ENCODE results near the gene TCERG1L.
"Not testable (repeated sequence)": the region's sequence is repeated elsewhere in the genome, so short reads cannot be mapped to it uniquely, and the experiment has no call there.

Gene TCERG1L

DNA sequence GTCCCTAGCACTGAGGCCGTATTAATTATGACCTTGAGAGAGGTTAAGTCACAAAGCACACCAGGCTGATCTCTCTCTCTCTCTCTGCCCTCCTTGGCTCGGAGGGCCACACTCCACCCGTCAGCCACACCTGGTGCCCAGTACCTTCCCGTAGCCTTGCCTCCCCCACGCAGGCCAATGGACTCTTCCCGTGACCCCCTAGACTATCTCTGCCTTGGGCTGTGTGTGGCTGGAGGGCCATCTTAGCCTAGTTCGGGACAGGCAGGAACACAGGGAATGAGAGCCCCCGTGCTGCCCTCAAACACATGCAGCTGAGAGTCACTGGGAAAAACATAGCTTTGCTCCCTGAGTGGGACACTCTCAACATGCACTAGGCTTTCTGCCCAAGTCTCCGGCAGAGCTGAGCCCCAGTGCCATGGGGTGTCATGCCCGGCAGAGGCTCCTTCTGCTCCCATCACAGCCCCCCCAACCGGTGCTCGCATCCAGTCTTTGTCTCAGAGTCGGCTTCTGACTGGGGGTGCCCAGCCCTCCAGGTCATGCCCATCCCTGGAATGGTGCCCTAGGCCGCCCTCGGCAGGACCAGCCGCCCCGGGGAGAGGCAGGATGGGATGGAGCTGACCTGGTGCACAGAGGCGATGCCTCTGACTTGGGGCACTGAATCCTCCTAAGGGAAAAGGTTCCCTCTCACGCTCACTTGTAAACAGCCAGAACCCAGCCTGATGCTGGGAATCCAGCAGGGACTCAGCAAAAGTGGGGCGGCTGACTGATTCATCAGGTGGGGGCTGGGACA, 63.0 kb downstream of the TCERG1L start:
- no peak for DNase-seq (ENCODE audit: low read depth in 3 of 3)

DNA sequence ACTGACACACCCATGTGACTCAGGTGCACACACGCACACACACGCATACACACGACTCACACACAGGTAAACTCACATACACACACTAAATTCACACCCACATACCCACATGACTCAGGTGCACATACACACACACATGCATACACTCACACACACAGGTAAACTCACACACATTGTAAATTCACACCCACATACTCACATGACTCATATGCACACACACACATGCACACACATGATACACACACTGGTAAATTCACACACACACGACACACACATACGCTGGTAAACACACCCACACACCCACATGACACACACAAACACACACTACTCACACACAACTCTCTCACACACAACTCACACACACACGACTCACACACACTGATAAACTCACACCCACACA, 63.6 kb downstream of the TCERG1L start:
- no peak for DNase-seq (ENCODE audit: low read depth in 3 of 3)

DNA sequence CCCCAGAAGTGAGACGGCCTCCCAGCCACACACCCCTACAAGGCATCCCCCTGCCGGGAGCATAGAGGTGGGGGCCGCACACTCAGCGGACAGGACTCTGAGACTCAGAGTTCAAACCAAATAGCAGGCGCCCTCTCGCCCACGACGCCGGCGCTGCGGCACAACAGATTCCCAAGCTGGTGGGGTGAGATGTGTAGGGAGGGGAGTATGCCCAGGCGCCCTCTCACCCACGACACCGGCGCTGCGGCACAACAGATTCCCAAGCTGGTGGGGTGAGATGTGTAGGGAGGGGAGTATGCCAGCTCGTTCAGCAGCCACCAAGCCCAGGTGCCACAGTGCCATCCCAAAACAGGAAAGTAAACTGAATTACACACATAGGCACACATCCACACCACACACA, 64.7 kb downstream of the TCERG1L start:
- no peak for DNase-seq (ENCODE audit: low read depth in 3 of 3)

DNA sequence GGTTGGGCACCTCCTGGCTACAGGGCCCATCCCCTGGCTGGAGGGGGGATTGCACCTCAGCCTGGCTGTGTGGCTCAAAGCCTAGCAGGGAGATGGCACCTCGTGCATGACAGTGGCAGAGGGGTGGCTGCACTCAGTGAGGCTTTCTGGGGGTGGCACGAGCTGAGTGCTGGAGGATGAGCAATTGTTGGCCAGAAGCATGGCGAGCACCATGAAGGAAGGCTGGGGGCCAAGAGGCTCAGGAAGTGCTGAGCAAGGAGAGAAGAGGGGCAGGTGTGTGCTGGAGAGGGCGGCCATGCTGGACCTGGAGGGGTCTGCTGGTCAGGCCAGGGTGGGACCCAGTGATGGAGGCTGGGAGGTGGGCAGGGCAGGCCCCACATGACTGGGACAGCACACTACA, 65.4 kb downstream of the TCERG1L start:
- no peak for DNase-seq (ENCODE audit: low read depth in 3 of 3)

DNA sequence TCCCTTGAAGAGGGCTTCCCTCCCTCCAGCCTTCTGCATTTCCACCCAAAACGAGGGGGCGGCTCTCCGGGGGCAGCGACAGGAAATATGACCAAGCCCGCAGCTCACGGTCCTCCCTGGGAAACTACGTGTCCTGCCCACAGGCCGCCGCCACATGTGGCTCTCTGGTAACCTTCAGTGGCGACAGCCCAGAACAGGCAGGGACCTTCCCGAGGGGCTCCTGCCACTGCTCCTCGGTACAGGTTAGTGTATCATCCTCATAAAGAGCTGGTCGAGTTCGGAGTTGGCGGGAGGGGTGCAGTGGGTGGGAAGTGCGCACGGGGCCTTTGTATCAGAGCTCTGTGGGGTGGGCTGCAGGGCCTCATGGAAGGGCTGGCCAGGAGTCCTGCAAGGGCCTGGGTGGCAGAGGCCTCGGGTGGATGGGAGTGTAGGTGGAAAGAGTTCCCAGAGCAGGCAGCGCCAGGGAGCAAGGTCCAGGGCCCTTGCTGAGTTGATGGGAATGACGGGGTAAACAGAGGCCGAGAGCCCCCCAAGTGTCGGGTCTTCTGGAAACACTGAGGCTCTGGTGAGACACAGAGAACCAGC, 66.0 kb downstream of the TCERG1L start:
- no peak for DNase-seq (ENCODE audit: low read depth in 3 of 3)

DNA sequence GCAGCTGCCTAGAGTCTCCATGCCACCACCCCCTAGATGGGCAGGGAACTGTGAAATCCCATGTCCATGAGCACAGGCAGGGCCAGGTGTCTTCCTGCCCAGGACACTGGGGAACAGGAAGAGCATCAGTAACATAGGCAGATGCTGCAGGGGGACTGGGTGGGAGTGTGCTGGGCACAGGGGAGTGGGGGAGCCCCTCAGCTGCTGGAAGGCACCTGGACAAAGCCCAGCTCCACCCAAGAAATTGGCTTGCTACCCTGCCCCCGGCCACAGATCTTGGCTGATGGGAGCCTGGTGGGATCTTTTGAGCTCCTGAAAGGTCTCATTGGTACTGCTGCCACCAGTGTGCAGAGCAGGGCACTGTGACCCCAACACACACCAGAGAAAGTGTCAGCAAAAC, 66.7 kb downstream of the TCERG1L start:
- DNase-seq (ENCODE audit: low read depth in 3 of 3), result no peak

DNA sequence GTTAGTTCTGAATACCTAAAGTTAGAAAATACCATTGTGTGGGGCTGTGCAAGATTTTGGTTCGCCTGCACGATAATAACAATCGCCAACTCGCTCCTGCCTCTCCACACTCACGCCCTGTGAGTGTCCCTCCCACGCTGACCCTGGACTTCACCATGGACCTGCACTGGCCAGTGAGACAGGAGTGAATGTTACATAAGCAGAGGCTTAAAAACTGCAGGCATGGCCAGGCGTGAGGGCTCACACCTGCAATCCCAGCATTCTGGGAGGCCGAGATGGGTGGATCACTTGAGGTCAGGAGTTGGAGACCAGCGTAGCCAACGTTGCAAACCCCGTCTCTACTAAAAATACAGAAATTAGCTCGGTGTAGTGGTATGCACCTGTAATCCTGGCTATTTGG, 68.4 kb downstream of the TCERG1L start:
- DNase-seq (ENCODE audit: low read depth in 3 of 3), result no peak

DNA sequence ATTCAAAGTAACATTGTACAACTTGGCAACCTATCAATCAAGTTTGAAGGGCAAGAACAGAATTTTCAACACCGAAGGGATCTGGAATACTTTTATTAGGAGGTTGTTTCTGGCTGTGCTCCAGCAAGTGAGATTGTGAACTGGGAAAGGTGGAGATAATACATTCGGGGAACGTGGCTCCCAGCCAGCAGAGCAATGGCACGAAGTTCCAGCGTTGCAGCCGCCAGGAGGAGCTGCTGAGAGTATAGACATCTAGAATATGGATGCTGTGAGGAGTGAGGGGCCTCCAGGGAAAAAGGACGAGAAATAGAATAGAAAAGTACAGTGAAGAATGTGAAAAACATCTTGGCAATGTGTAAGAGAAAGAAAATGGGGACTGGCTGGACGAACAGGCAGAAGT, 69.5 kb downstream of the TCERG1L start:
- DNase-seq (ENCODE audit: low read depth in 3 of 3), result no peak

DNA sequence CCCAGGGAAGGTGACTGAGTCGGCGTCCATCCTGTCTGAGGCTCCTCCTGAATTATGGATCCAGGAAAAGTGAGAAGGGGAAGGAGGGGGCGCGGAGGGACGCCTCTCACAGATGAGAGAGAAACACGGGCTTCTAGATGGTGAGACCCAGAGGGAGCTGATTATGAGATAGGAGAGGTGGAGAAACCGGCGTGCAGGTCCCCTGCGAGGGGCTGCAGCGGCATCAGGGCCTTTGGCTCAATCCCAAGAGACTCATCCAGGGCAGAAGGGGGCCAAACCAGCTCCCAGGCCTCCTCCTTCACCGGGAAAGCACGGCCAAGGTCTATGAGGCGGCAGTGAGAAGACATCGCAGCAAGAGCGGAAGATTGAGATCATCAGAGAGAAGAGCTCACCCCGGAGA, 70.8 kb downstream of the TCERG1L start:
- DNase-seq (ENCODE audit: low read depth in 3 of 3), result no peak

DNA sequence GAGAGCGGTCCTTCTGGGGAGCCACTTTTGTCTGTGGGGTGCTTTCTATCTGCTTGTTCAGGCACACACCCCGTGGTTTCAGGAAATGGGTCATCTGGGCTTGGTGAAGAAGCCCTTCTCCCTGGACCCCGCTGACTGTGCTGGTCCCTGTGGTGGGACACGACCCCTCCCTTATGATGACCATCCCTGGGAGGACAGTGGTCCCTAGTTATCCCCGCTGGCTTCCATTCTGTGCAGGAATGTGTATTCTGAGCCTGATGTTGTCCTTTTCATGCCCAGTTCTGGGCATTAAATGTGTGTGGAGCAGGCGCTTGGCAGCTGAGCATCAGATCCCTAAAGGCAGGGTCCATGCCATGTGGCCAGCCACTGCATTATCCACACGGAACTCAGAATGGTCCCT, 71.6 kb downstream of the TCERG1L start:
- no peak for DNase-seq (ENCODE audit: low read depth in 3 of 3)

DNA sequence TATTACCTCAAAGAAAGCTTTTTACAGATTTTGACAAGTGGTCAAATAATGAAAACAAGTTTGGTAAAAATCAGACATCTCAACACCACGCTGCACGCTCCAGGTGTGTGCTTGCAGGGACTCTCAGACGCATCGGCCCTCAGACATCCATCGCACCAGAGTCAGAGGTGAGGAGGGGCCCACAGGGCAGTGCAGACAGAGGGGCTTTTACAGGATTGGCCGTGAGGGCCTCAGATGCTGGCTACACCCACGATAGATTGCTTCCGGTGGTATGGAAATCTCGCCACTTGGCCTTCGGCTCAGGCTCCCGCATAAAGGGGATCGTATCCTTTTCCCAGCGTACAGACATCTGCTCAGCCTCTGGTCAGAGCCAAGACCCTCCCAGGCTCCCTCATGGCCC, 72.1 kb downstream of the TCERG1L start:
- DNase-seq (ENCODE audit: low read depth in 3 of 3), result no peak

DNA sequence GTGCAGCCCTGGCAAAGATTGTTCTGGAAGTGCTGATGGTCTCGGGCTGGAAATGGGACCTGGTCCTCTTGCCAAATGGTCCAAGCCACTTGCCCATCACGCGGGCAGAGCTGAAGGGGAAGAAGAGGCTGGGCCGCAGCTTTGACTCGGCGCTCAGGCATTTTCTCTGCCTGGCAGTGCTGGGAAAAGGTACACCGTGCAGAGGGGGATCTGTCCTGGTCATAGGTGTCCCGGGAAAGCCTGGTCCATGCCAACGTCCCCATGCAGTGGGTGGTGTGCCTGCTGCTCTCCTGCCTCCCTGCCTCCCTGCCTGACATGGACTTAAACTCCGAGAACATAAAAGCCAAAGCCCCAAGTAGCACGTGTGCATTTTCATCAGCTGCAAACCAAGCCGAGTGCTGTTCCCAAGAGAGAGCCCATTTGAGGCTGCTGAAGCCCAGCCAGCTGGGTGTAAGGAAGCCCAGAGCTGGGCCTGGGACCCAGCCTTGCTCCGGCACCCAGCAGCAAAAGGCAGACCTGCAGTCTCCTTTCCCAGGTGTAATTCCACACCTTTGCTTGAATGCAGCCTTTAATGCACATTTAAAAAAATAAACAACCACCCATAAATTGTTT, 72.7 kb downstream of the TCERG1L start:
- DNase-seq (ENCODE audit: low read depth in 3 of 3), result no peak

DNA sequence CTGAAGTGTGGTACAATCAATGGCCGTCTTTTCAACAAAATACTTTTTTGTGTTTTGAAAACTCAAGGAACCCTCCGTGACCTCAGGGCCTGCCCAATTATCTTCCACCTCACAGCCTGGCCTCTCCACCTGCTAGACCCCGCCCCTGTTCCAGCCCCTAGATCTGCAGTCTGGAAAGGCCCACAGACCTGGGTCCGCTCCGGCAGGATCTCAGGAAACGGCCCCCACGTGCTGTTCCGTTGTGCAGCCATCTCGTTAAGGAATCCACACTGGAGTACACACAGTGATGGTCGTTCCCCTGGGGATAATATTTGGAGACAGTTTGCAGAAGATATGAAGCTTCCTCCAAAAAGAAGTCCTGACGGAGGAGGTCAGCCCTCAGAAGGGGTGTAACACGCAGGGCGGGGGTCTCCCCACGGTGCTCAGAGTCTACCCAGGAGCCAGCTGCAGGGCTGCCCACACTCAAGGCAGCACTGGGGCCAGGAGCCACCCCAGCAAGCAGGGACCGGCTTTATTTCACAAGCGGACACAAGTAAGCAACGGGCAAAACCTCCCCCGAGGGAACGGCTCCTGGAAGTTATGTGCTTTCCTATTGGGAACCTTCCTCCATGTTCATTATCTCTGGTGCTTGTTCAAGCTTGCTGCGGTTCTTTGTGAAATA, 73.4 kb downstream of the TCERG1L start:
- no peak for DNase-seq (ENCODE audit: low read depth in 3 of 3)

DNA sequence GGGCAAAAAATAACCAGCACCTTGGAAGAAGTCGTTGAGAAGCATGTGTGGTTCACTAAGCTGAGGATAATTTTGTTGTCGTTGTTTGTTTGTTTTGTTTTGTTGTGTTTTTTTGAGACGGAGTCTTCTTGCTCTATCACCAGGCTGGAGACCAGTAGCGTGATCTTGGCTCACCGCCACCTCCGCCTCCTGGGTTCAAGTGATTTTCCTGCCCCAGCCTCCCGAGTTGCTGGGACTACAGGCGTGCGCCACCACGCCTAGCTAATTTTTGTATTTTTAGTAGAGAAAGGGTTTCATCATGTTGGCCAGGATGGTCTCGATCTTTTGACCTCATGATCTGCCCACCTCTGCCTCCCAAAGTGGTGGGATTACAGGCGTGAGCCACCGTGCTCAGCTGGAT, 76.9 kb downstream of the TCERG1L start:
- not testable (repeated sequence) for DNase-seq (ENCODE audit: low read depth in 3 of 3)

DNA sequence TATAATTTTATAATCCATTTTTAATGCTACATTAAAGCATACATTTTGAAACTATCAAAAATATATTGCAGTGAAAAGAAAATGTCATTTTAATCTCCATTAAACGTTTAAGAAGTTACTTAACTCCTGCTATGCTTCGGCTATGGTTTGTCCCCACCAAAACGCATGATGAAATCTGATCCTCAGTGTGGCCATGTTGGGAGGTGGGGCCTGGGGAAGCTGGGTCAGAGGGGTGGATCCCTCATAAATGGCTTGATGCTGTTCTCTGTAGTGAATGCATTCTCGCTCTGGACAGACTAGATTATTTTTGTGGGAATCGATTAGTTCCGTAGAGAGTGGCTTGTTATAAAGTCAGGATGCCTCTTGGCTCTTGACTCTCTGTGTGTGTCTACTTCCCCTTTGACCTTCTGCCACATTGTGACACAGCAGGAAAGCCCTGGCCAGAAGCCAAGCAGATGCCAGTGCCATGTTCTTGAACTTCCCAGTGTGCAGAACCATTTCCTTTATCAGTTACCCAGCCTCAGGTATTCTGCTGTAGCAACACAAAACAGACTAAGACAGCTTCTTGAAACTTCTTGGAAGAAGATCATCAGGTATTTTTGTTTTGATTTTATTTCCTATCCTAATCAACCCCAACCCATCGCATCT, 77.8 kb downstream of the TCERG1L start:
- no peak for DNase-seq (ENCODE audit: low read depth in 3 of 3)

DNA sequence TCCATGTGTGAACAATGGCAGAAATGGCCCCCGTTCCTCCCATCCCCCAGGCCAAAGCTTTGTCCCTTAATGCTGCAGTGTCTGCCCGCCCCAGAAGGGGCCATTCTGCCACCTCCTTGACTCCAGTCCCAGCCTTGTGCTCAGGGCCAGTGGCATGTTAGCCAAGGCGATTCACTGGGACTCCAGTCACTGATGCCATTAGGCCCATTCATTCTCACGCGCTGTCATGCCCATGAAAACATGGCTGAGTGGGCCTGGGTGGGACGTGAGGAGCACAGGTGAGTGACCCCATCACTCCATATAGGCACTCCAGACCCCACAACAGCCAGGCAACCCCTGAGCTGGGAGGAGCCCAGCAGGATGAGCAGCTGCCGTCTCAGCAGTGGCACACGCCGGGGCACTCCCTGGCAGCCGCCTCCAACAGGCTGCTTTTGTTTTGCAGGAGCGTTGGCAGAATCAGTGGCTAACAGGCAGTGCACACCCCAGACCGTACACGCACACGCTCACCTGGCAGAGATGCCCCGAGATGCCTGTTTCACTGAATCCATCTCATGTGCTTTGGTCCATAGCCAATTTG, 79.5 kb downstream of the TCERG1L start:
- no peak for DNase-seq (ENCODE audit: low read depth in 3 of 3)

DNA sequence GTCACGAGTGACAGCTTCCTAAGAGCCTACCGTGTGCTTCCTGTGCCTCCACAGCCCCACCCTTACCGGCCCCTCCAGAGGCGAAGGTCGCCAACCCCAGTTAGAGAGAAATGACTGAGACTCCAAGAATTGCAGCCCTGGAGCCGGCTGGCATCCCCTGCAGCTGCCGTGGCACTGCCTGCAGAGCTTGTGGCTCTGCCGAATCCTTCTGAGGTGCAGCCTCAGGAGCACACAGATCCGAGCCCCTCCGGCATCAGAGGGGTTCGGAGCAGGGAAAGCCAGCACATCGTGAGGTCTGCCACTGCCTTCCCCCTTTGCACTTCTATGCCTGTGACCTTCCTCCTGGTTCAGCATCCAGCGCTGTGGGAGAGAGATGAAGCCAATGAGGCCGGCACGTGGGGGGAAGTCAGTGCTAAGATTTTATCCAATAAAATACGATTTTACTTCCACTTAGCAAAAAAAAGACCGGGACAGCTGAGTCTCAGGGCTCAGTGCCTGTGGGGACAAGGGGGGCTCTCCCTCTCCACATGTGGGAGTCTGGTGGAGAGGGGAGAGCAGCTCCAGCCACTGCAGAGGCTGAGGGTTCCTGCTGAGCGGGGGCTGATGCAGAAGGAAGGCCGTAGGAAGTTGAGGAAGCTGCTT, 80.1 kb downstream of the TCERG1L start:
- DNase-seq (ENCODE audit: low read depth in 3 of 3), result no peak

DNA sequence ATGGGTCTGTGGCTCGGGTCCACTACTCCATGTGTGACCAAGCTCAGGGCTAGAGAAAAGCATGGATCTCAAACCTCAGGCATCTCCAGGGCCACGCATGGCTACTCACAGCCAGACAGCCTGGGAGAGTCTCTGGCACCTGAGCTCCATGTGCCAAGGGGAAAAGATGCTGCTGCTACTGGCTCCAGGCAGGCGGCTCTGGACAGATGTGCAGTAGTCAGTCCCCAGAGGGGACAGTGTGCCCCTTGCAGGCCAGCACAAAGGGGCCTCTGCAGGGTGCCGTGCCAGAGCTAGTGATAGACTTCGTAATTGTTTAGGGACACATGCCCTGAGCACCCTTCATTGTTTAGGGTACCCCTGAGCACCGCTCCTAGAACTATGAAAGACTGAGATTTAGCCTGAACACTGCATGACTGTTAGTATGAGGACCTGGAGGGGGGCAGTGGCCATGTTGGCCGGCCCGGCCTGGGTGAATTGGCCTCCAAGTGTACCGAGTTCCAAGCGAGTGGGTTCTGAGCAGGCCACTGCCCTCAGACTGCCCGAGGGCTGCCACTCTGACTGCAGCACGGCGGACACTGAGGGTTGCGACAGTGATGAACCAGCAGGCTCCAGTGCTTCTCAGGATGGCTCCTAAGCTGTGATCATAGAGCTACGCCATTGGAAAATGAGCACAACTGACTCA, 80.7 kb downstream of the TCERG1L start:
- DNase-seq (ENCODE audit: low read depth in 3 of 3), result no peak

DNA sequence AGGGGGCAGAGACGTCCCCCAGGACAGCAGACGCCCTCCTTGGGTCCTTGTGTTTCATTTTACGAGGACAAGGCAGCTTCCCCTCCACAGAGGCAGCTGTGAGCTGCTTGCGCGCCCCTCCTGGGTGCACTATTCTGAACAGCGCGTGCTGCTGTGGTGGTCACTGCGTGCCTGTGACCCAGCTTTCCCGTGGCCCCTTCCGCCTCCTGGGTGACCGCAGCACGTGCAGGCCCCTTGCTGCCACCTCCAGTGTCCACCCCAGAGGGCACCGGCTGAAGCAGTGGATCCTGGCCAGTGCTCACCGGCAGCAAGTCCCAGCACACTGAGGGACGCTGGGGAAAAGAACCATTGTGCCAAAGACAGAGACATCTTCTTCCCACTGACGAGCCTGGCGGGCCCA, 81.4 kb downstream of the TCERG1L start:
- DNase-seq (ENCODE audit: low read depth in 3 of 3), result no peak

DNA sequence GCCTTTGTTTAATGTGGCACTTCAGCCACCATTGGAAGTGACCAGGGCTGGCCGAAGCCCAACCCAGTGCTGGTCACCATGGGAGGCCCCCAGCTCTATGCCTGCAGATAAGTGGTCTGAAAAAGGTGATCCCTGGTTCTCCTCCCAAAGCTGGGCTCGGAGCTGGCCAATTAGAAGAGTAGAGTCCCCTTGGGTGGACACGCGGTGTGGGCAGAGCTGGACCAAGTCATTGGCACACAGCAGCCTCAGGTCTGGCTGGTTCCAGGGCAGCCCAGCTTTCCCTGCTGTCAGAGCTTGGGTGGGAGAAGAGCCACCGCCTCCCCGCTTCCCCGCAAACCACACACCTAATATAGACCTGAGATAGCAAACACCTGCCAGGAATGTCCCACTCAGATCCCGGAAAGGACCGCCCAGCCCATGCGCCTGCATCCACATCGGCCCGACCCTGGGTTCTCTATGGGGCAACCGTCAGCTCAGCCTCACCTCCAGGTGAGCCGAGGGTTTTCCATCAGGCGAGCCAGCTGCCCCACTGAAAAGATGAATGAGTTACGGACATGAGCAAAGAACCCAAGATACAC, 84.3 kb downstream of the TCERG1L start:
- DNase-seq (ENCODE audit: low read depth in 3 of 3), result no peak

Measured in stimulated activated CD4-positive, alpha-beta T cell treated with anti-CD3 and anti-CD28 coated beads, TNF-alpha, amount 100 ng/mL, for 4 hours (primary cell).